ENCODE results near the gene TUBB4B.
A peak's percentile ranks its signal among the peaks of the same experiment; 100 is the strongest.

TUBB4B gene

DNA sequence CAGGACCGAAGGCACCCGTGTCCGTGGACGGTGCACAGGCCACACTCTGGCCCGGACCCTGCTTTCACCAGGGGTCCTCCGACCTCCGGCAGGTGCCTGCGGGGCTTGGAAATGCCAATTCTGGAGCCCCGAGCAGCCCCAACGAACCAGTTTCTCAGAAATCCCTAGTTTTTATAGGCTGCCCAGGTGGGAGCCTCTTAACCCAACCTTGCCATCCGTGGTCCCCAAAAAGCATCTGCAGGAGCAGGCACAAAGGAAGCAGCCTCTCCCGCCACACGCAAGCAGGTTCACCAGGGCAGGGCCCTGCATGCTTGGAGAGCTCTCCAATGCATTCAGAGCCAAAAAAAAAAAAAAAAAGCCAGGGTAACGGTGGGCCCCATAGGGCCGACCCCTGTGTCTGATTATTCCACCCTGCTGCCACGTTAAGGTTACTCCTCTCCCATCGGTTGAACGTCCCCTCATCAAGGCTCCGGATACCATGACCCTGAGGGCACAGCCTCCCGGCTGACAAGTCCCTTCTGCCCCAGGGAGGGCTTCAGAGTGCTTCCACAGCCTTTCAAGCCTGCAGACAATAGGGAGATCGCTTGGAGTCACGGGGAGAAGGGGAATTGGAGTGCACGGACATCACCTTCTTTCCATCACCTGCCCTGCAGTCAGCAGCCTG, 39.8 kb upstream of the TUBB4B start:
- H3K9ac ChIP-seq (ENCODE audit: low read depth, low read length) = peak overlapping the region; percentile 69
- H3K4me1 ChIP-seq (ENCODE audit: insufficient read depth, low read length) = peaks cover 6% of the 10 kb centered on the region
- no peaks in the 10 kb centered on the region for H3K9me3 ChIP-seq (ENCODE audit: control insufficient read depth, insufficient read depth, low read length)
- no peaks in the 10 kb centered on the region for H3K36me3 ChIP-seq (ENCODE audit: insufficient read depth, low read length)

DNA sequence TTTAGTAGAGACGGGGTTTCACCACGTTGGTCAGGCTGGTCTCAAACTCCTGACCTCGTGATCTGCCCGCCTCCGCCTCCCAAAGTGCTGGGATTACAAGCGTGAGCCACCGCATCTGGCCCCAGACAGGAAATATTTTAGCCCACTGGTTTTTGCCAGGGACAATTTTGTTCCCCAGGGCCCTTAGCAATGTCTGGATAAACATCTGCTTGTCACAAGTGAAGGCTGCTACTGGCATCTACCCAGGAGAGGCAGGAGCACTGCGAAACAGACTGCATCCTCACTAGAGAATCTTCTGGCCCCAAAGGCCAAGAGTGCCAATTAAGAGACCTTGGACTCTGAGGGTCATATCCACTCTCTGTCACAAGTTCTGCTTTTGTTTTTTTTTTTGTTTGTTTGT, 38.1 kb upstream of the TUBB4B start:
- H3K4me1 ChIP-seq (ENCODE audit: insufficient read depth, low read length) = peaks cover 6% of the 10 kb centered on the region
- H3K9me3 ChIP-seq (ENCODE audit: control insufficient read depth, insufficient read depth, low read length) = no peaks in the 10 kb centered on the region
- no peaks in the 10 kb centered on the region; the same call in 1 of the 2 replicates for H3K36me3 ChIP-seq (ENCODE audit: insufficient read depth, low read length)
- H3K9ac ChIP-seq (ENCODE audit: low read depth, low read length) = no peak overlapping the region

DNA sequence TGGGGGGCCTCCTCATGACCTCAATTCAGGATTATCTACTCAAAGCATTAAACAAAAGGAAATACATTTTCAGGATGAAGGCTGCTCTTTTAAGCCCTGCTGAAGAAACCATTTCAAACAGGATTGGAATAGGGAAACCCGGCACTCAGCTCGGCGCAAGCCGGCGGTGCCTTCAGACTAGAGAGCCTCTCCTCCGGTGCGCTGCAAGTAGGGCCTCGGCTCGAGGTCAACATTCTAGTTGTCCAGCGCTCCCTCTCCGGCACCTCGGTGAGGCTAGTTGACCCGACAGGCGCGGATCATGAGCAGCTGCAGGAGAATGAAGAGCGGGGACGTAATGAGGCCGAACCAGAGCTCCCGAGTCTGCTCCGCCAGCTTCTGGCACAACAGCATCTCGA, 36.4 kb upstream of the TUBB4B start:
- H3K36me3 ChIP-seq (ENCODE audit: insufficient read depth, low read length) = no peaks in the 10 kb centered on the region; the same call in 1 of the 2 replicates
- no peaks in the 10 kb centered on the region for H3K9me3 ChIP-seq (ENCODE audit: control insufficient read depth, insufficient read depth, low read length)
- H3K4me1 ChIP-seq (ENCODE audit: insufficient read depth, low read length) = peaks cover 6% of the 10 kb centered on the region
- peak overlapping the region; percentile 73 for H3K9ac ChIP-seq (ENCODE audit: low read depth, low read length)

DNA sequence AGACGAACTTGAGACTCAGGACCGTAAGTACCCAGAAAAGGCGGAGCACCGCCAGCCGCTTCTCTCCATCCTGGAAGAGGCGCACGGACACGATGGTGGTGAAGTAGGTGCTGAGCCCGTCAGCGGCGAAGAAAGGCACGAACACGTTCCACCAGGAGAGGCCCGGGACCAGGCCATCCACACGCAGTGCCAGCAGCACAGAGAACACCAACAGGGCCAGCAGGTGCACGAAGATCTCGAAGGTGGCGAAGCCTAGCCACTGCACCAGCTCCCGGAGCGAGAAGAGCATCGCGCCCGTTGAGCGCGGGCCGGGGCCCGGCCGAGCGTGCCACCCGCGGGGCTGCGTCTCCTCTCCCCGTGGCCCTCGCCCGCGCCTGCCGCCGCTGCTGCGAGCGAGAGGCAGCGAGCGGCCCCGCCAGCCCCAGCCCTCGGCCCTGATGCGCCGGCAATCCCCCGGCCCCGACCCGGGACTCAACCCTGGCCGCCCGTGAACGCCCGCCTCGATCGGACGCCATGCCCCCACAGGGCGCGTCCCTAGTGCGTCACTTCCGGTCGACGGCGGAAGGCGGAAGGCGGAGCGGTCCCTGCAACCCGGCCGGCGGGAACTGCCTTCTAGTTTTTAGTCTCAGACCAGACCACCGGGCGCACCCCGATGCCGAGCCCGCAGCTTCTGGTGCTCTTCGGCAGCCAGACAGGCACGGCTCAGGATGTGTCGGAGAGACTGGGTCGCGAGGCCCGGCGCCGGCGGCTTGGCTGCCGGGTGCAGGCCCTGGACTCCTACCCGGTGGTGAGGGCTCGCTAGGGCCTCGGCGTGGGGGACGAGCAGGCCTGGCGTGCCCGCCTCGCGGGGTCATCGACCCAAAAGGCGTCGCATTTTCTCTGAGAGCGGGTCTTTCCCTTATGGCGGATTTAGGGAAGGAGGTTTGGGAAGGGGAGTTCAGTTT, 35.7 kb upstream of the TUBB4B start, which contains the start of the genes NDOR1 and TMEM203:
Gene NDOR1 (plus strand): TSS at position 575 of the 944 bp plus-strand sequence. CDS start 78 bp downstream, at position 653.
Gene TMEM203 (minus strand): TSS at position 523 of the 944 bp plus-strand sequence. CDS start 234 bp downstream, at position 289.
- Histone ChIP-seq H3K9me3 (ENCODE audit: control insufficient read depth, insufficient read depth, low read length) (no peaks in the 10 kb centered on the region), H3K36me3 (ENCODE audit: insufficient read depth, low read length) (no peaks in the 10 kb centered on the region; the same call in 1 of the 2 replicates), H3K9ac (ENCODE audit: low read depth, low read length) (peak within 1 kb of the TSS; percentile 73), H3K4me1 (ENCODE audit: insufficient read depth, low read length) (peaks cover 6% of the 10 kb centered on the region)

DNA sequence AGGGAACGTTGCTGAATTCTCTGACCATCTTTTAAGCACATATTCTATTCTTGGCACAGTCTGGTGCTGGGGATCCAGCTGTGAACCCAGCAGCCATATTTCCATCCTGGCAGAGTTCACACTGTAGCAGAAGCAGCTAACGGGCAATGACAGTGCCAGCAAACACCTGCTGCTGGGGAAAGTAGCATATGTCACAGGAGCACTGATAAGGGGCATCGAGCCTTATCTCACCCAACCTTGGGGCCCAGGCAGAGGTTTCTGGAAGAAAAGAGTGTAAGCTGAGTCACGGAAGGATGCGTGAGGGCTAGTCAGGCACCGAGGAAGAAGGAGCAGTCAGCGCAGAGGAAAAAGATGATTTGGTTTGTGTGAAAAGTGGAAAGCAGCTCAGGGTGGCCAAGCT, 34.5 kb upstream of the TUBB4B start:
- peaks cover 6% of the 10 kb centered on the region for H3K4me1 ChIP-seq (ENCODE audit: insufficient read depth, low read length)
- no peaks in the 10 kb centered on the region for H3K9me3 ChIP-seq (ENCODE audit: control insufficient read depth, insufficient read depth, low read length)
- H3K9ac ChIP-seq (ENCODE audit: low read depth, low read length) = no peak overlapping the region; the same call in 1 of the 2 replicates
- H3K36me3 ChIP-seq (ENCODE audit: insufficient read depth, low read length) = no peaks in the 10 kb centered on the region; the same call in 1 of the 2 replicates

DNA sequence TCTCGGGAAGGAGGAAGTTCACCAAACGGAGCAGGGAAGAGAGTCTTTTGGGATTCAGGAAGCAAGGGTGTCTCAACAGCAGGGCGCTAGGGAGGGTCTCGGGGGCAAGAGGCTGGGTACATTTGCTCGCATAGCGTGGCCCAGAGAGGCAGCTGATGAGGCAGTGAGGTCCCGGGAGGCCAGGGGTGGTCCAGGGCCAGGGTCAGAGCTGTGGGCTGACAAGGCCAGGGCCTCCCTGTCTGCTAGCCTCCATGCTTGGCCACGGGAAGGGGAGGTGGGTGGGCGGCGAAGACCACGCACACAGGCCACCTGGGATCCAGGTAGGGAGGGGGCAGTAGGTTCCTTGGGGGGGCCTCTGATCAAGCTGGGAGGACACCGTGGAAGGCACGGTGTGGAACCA, 29.6 kb upstream of the TUBB4B start:
- Histone ChIP-seq H3K36me3 (ENCODE audit: insufficient read depth, low read length) (no peaks in the 10 kb centered on the region; the same call in 1 of the 2 replicates), H3K9ac (ENCODE audit: low read depth, low read length) (no peak overlapping the region), H3K9me3 (ENCODE audit: control insufficient read depth, insufficient read depth, low read length) (no peaks in the 10 kb centered on the region), H3K4me1 (ENCODE audit: insufficient read depth, low read length) (no peaks in the 10 kb centered on the region)

DNA sequence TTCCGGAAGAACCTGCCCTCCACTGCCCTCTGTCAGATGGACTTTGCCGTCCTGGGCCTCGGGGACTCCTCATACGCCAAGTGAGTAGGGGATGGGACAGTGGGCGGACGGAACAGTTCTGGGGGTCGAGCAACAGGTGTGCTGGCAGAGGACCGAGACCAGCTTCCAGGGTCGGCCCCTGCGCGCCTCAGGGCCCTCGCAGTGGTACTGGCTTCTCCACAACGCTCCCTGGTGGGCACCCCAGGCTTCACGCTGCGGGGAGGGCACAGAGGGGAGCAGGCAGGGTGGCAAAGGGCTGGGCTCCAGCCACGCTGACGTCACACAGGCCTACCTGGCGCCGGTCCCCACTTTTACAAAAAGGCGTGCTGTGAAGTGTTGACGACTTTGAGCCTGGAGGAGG, 28.6 kb upstream of the TUBB4B start:
- H3K4me1 ChIP-seq (ENCODE audit: insufficient read depth, low read length) = no peaks in the 10 kb centered on the region
- H3K36me3 ChIP-seq (ENCODE audit: insufficient read depth, low read length) = no peaks in the 10 kb centered on the region
- no peaks in the 10 kb centered on the region for H3K9me3 ChIP-seq (ENCODE audit: control insufficient read depth, insufficient read depth, low read length)
- H3K9ac ChIP-seq (ENCODE audit: low read depth, low read length) = no peak overlapping the region

DNA sequence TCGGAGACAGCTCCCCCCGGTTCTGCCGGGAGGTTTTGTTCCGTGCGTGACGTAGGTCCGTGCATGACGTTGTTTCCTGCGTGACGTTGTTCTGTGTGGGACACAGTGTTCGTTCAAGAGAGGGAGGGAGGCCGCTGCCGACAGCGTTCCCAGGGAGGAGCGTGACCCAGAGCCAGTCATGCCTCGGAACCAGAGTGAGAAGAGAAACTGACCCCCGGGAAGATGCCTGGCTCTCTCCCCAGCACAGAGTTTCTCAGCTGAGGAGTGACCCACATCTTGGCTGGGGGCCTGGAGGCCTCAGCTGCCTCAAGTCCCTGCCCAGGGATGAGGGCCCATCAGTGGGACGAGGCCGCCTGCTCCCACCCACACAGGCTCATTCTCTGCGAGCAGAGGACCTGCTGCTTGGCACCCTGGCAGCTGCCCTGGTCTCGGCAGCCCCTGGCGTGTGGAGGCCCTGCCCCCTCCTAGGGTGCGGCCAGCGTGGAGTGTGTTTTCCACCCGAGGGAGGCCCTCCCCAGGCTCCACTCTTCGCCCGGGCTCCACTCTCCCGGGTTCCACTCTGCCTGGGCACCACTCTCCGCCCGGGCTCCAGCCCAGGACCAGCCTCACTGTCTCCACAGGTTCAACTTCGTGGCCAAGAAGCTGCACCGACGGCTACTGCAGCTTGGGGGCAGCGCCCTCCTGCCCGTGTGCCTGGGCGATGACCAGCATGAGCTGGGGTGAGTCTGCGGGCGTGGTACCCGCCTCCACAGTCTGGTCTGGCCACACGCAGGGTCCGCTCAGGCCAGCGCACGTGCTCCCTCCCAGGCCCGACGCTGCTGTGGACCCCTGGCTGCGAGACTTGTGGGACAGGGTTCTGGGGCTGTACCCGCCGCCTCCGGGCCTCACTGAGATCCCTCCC, 27.7 kb upstream of the TUBB4B start:
- H3K9me3 ChIP-seq (ENCODE audit: control insufficient read depth, insufficient read depth, low read length) = no peaks in the 10 kb centered on the region
- H3K4me1 ChIP-seq (ENCODE audit: insufficient read depth, low read length) = no peaks in the 10 kb centered on the region
- no peaks in the 10 kb centered on the region for H3K36me3 ChIP-seq (ENCODE audit: insufficient read depth, low read length)
- no peak overlapping the region for H3K9ac ChIP-seq (ENCODE audit: low read depth, low read length)

DNA sequence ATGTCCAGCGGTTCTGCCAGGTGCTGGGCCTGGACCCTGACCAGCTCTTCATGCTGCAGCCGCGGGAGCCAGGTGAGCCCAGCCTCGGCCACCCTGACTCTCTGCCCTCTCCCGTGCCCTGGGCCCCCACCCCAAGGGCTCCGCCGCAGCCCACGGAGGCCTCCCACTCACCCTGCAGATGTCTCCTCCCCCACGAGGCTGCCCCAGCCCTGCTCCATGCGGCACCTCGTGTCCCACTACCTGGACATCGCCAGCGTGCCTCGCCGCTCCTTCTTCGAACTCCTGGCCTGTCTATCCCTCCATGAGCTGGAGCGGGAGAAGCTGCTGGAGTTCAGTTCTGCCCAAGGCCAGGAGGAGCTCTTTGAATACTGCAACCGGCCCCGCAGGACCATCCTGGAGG, 26.5 kb upstream of the TUBB4B start:
- no peaks in the 10 kb centered on the region for H3K36me3 ChIP-seq (ENCODE audit: insufficient read depth, low read length)
- H3K9me3 ChIP-seq (ENCODE audit: control insufficient read depth, insufficient read depth, low read length) = no peaks in the 10 kb centered on the region
- no peaks in the 10 kb centered on the region; the same call in 1 of the 2 replicates for H3K4me1 ChIP-seq (ENCODE audit: insufficient read depth, low read length)
- H3K9ac ChIP-seq (ENCODE audit: low read depth, low read length) = no peak overlapping the region

DNA sequence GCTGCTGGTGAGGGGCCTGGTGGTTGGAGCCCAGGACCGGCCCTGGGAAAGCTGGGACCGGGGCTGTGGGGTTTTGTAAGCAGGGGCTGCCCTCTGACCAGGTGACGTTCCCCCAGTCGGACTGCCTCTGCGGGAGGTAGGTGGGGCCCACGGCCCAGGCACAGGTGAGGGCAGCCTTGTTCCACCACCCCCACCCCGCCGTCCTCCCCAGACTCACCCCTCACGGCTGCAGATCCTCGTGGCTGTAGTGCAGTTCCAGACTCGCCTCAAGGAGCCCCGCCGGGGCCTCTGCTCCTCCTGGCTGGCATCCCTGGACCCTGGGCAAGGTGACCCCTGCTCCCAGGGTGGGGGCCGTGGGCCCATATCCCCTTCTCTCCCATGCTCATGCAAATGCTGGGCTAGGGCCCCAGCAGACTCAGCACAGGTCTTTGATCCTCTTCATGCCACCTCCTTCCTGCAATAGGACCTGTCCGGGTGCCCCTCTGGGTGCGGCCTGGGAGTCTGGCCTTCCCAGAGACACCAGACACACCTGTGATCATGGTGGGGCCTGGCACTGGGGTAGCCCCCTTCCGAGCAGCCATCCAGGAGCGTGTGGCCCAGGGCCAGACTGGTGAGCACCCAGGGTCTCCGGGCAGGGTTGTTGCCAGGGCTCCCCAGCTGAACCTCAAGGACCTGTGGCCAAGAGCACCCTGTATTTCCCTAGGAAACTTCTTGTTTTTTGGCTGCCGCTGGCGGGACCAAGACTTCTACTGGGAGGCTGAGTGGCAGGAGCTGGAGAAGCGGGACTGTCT, 25.7 kb upstream of the TUBB4B start:
- Histone ChIP-seq H3K9me3 (ENCODE audit: control insufficient read depth, insufficient read depth, low read length) (no peaks in the 10 kb centered on the region), H3K9ac (ENCODE audit: low read depth, low read length) (no peak overlapping the region), H3K4me1 (ENCODE audit: insufficient read depth, low read length) (no peaks in the 10 kb centered on the region; the same call in 1 of the 2 replicates), H3K36me3 (ENCODE audit: insufficient read depth, low read length) (no peaks in the 10 kb centered on the region)

DNA sequence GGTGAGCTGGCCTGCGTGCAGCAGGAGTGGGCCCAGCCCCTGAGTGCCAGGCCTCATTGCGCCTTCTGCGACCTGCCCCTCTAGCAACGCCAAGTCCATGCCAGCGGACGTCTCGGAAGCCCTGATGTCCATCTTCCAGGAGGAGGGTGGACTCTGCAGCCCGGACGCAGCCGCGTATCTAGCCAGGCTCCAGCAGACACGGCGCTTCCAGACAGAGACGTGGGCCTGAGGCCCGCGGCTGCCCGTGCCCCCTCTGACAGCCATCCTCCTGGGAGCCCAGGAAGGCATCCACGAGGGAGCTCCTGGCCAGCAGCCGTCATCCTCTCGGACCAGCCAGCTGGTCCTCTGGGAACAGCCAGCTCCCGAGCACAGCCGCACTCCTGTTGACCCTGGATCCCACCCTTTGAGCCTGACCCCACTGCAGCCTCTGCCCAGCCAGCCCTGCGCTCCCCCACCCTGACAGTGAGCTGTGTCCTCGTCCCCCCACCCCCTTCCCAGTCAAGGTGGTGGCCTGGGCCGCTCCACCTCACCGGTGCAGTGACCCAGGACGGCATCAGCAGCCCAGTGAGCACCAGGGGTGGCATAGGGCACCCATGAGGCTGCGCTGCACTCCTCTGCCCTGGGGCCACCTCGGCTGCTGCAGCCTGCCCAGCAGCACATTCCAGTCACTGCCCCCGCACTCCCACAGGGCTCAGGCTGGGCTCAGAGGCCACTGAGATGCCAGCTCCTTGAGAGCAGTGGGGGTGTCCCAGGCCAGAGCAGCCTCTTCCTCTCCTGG, 24.7 kb upstream of the TUBB4B start:
- Histone ChIP-seq H3K4me1 (ENCODE audit: insufficient read depth, low read length) (no peaks in the 10 kb centered on the region; the same call in 1 of the 2 replicates), H3K9ac (ENCODE audit: low read depth, low read length) (no peak overlapping the region), H3K36me3 (ENCODE audit: insufficient read depth, low read length) (no peaks in the 10 kb centered on the region), H3K9me3 (ENCODE audit: control insufficient read depth, insufficient read depth, low read length) (no peaks in the 10 kb centered on the region)

DNA sequence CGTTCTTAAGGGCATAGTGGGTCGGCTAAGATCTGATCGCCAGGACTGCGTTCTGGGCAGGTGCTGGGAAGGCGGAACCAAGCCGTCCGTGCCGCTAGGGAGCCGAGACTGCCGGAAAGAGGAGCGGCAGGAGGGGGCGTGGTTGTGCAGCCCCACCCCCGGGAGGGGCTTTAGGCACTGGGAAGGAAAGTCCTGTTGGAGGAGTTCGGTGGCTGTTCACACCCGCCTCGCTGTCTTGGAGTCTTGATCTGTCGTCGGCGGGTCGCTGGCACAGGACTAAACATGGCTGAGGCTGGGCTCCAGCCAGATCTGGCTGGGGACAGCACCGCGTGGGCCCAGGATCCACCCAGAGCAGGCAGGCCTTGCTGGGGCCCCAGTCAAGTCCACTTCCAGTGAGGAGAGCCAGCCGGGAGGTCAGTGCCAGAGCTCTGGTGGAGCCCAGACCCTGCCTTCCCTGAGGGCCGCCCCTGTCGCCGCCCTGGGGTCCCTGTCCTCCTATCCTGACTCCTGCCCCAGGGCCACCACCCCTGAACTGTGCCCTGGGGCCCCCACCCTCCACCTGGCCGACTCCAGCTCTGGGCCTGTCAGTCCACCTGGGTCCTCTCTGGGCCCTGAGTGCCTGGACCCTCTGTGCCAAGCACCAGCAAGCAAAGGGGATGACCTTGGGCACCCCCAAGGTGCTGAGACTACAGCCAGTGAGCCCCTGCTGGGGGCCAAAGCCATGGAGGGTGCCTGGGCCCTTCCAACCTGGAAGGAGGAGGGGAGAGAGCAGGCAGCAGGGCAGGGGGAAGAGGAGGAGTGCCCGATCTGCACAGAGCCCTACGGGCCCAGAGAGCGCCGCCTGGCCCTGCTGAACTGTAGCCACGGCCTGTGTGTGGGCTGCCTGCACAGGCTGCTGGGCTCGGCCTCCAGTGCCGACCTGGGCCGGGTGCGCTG, 23.5 kb upstream of the TUBB4B start:
- Histone ChIP-seq H3K4me1 (ENCODE audit: insufficient read depth, low read length) (no peaks in the 10 kb centered on the region; the same call in 1 of the 2 replicates), H3K9ac (ENCODE audit: low read depth, low read length) (peak overlapping the region; percentile 28; the same call in 1 of the 2 replicates), H3K36me3 (ENCODE audit: insufficient read depth, low read length) (no peaks in the 10 kb centered on the region)

More for the DNA sequence above, 23.5 kb upstream of the TUBB4B start:
- no peaks in the 10 kb centered on the region for H3K9me3 ChIP-seq (ENCODE audit: control insufficient read depth, insufficient read depth, low read length)

Data from ES-I3 (cell line).